Measurements from ENCODE around the gene TUBA1A. TPM values are rescaled to one million over a fixed set of nuclear protein-coding genes. Genes with fewer than 3 reads are reported as not detected.
A peak's percentile ranks its signal among the peaks of the same experiment; 100 is the strongest.
"Not testable (repeated sequence)": the region's sequence is repeated elsewhere in the genome, so short reads cannot be mapped to it uniquely, and the experiment has no call there.

TUBA1A gene
- total RNA-seq: 107 TPM

GRCh38 chr12:49188916-49189367 is at the start of gene TUBA1A:
Gene TUBA1A (minus strand): TSS chr12:49189080. CDS start chr12:49188979, 101 bp downstream.
- DNase-seq (ENCODE audit: low spot score): peak; percentile 92

DNA sequence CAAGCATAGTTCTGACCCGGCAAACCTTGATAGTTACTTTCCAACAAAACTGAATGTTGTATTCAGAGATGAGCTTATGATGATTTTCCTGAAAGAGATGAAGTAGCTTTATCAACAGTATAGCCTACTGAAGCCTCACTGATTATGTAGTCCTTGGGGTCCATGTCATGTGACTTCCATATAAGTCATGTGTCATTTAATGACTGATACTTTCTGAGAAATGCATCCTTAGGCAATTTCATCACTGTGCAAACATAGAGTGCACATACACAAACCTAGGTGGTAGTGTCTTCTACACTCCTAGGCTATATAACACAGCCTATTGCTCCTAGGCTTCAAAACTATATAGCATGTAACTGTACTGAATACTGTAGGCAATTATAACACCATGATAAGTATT is 47.5 kb upstream of the TUBA1A start:
- no peak for DNase-seq (ENCODE audit: low spot score)

DNA sequence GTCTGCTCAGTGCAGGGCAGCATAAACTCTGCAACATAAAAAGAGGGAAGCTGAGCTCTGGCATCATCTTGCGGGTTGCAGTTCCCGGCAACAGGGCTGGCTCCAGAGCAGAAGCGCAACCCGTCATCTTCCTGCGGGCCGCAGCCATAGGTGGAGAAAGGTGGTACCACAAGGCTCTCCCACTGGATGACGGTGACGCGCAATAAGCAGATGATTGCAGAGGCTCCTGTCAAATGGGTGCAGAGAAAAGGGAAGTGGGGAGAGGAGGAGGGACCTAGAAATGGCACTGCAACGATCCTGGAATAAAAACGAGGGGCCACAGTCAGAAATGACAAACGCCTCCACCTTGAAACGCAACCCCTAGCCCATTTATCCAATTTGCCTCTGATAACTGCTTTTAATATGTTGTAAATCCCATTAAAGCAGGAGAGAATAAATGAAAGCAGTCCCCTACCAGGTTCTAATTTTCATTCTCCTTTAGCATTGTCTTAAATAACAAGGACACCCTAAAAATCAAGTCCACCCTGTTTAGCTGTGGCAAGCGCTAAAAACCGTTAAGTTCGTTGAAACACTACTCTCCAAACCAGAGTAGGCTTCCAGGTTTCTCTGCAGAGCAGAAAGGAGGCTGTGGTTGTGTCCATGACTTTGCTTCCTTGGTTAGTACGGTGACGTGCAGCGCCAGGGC is 45.1 kb upstream of the TUBA1A start:
- DNase-seq (ENCODE audit: low spot score): peak; percentile 54

GRCh38 chr12:49232940-49233841 is 44.3 kb upstream of the TUBA1A start:
- DNase-seq (ENCODE audit: low spot score): peak; percentile 65

GRCh38 chr12:49231878-49232655 is 43.2 kb upstream of the TUBA1A start:
- DNase-seq (ENCODE audit: low spot score): no peak

GRCh38 chr12:49230805-49231194 is 41.9 kb upstream of the TUBA1A start:
- no peak for DNase-seq (ENCODE audit: low spot score)

- DNase-seq (ENCODE audit: low spot score): no peak
These were observed 41.4 kb upstream of the TUBA1A start for GRCh38 chr12:49230176-49230804.

DNA sequence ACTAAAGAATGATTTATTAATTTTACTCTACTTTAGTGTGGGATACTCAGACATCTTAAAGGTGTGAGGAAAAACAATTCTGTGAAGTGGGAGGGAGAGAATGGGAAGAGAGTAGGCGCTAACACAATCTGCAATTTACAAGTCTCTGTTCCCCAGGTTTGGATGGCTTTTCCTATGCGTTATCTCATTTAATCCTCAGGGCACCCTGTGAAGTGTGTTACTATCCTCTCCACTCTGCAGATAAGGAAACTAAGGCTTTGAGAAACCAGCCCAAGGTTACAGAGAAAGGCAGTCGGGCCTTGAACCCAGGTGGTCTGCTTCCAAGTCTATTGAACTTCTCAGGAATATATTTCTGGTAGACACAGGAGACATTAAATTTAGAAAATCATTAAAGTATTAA is 39.8 kb upstream of the TUBA1A start:
- no peak for DNase-seq (ENCODE audit: low spot score)

DNA sequence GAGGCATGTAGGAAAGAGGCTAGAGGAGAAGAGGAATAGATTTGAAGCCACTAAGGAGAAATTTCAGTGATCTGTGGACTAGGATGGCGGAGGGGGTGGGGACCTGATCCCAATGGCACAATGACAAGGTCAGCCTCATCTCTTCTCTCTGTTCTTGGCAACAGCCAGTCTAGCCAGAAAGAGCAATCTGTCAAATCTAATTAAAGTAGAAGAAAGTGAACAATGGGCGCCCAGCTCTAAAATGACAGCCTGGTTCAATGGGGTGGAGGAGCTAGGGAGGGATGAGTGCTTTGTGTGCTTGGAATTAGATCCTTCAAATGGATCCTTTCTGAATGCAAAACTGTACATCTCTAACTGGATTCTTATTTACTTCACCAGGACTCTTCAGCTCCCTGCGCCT is 38.8 kb upstream of the TUBA1A start:
- no peak for DNase-seq (ENCODE audit: low spot score)

DNA sequence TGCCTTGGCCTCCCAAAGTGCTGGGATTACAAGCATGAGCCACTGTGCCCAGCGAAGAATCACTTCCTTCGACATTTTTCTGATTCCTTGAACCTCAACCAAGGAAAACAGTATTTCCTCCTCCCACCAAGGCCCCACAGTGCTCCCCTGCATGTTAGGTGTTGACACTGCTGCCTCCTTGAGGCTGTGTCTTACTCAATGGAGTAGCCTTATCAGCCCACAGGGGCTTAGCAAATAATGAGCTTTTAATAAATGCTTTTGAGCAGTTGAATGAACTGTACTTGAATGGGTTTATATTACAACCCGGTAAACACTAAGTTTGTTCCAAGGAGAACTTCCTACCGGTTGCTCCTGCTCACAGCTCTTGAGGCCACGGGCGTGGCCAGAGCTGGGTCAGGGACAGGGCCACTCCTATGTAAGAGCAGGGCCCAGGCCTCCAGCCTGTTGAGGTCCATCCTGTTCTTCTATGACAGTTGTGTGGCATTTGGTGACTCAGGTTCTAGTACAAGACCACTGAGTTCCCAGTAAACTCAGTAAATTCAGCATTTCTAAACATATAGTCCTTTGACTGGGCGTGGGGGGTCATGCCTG is 36.8 kb upstream of the TUBA1A start:
- no peak for DNase-seq (ENCODE audit: low spot score)

DNA sequence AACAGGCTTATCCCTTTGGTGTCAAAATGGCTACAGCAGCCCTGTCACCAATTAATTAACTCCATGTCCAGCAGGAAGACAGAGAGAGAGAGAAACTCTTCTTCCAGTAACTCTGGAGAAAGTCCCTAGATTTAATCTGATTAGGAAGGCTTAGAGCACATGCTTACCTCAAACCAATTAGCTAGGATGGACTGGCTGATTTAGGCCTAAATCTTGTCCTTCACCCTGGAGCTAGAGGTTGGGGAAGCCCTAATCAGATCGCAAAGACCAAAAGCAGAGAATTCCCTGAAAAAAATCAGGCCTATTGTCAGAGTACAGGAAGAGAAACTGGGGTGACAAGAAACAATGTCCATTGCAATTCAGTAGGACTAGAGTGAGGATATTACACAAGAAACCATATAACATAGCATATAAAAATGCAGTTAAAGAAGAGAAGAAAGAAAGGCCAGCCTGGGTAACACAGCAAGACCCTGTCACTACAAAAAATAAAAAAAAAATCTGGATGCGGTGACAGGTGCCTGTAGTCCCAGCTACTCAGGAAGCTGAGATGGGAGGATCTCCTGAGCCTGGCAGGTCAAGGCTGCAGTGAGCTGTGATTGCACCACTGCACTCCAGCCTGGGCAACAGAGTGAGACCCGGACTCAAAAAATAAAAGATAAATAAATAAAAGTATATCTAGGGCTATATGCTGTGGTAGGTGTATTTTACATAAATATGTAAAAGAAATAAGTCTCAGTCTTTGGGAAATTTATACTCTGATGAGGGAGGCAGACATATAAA is 34.9 kb upstream of the TUBA1A start:
- DNase-seq (ENCODE audit: low spot score): no peak

GRCh38 chr12:49223122-49223521 is 34.2 kb upstream of the TUBA1A start:
- no peak for DNase-seq (ENCODE audit: low spot score)

DNA sequence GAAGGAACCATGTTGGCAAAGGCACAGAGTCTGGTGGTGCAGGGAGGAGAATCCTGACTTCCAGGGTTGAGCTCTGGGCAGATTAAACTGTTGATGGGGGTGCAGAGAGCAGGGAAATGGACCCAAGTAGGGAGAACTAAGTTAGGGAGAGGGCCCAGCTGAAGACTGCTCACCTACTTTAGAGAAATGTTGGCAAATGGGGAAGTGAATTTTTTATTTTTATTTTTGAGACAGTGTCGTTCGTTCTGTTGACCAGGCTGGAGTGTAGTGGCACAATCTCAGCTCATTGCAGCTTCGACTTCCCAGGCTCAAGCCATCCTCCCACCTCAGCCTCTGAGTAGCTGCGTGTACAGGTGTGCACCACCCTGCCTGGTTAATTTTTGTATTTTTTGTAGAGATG is 32.1 kb upstream of the TUBA1A start:
- no peak for DNase-seq (ENCODE audit: low spot score)

GRCh38 chr12:49219417-49220026 is 30.6 kb upstream of the TUBA1A start:
- DNase-seq (ENCODE audit: low spot score): no peak

DNA sequence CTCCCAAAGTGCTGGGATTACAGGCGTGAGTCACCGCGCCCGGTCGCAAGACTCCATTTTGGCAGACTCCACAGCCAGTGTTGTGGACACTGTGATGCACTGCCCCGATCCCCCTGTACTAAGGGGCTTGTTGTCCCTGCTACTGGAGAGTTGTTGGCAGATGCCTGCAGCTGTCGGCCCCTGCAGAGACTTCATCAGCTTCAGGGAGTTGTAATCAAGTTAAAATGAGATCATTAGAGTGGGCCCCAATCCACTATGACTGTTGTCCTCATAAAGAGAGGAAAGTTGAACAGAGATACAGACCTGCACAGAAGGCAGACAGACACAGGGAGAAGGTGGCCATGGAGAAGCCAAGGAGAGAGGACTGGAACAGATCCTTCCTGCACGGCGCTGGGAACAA is 23.7 kb upstream of the TUBA1A start:
- DNase-seq (ENCODE audit: low spot score): no peak

- not testable (repeated sequence) for DNase-seq (ENCODE audit: low spot score)
These were observed 21.8 kb upstream of the TUBA1A start for GRCh38 chr12:49210703-49211102.

- no peak for DNase-seq (ENCODE audit: low spot score)
These were observed 19.8 kb upstream of the TUBA1A start for GRCh38 chr12:49208676-49209075.

GRCh38 chr12:49208146-49208545 is 19.3 kb upstream of the TUBA1A start:
- DNase-seq (ENCODE audit: low spot score): no peak

DNA sequence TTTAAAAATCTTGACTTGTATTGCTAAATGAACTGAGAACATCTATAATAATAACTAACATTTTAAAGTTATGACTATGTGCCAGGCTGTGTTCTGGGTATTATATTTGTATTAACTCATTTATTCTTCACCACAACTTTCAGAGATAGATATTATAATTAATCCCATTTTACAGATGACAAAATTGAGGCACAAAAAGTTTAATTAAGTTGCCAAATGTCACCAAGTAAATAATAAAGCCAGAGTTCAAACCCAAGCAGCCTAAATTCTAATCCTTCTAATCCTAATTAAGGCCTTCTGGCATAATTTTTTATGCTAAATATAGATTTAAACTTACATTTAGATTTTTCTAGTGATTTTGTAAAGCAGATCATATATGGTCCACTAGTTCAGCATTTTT is 17.5 kb upstream of the TUBA1A start:
- no peak for DNase-seq (ENCODE audit: low spot score)
